Measurements from ENCODE around the gene ARHGEF7. TPM values are rescaled to one million over a fixed set of nuclear protein-coding genes. Genes with fewer than 3 reads are reported as not detected.

ARHGEF7 gene
- total RNA-seq, 3 donors from 2014 or later, result 42.8 to 49.6 (median 45.1) TPM

- Mint-ChIP-seq H3K27me3 (ENCODE audit: low read depth) (no peaks in the 10 kb centered on the region), H3K36me3 (ENCODE audit: insufficient read depth) (peaks cover 39% of the 10 kb centered on the region), H3K4me1 (ENCODE audit: low read depth) (peaks cover 4% of the 10 kb centered on the region), H3K9me3 (no peaks in the 10 kb centered on the region), H3K4me3 (no peak overlapping the region)
- no peak for DNase-seq
- ATAC-seq, result no peak
Measured at GRCh38 chr13:111270126-111270525, 155.0 kb downstream of the ARHGEF7 start.

- H3K9me3 Mint-ChIP-seq, result no peaks in the 10 kb centered on the region
- DNase-seq, result no peak
- no peak overlapping the region for H3K4me3 Mint-ChIP-seq
- no peak for ATAC-seq
- peaks cover 5% of the 10 kb centered on the region for H3K4me1 Mint-ChIP-seq (ENCODE audit: low read depth)
- H3K27me3 Mint-ChIP-seq (ENCODE audit: low read depth), result no peaks in the 10 kb centered on the region
- H3K36me3 Mint-ChIP-seq (ENCODE audit: insufficient read depth), result peaks cover 46% of the 10 kb centered on the region
Measured at GRCh38 chr13:111270765-111271698, 155.9 kb downstream of the ARHGEF7 start.

- Mint-ChIP-seq H3K27me3 (ENCODE audit: low read depth) (no peaks in the 10 kb centered on the region), H3K9me3 (no peaks in the 10 kb centered on the region), H3K36me3 (ENCODE audit: insufficient read depth) (peaks cover 42% of the 10 kb centered on the region), H3K4me1 (ENCODE audit: low read depth) (peaks cover 3% of the 10 kb centered on the region), H3K4me3 (no peak overlapping the region)
- DNase-seq, result no peak
- ATAC-seq, result no peak
Measured at GRCh38 chr13:111272117-111272516, 157.0 kb downstream of the ARHGEF7 start.

- H3K4me1 Mint-ChIP-seq (ENCODE audit: low read depth), result peaks cover 3% of the 10 kb centered on the region
- no peaks in the 10 kb centered on the region for H3K9me3 Mint-ChIP-seq
- no peaks in the 10 kb centered on the region for H3K27me3 Mint-ChIP-seq (ENCODE audit: low read depth)
- DNase-seq, result no peak
- no peak for ATAC-seq
- no peak overlapping the region for H3K4me3 Mint-ChIP-seq
- H3K36me3 Mint-ChIP-seq (ENCODE audit: insufficient read depth), result peaks cover 54% of the 10 kb centered on the region
Measured at GRCh38 chr13:111275382-111275781, 160.3 kb downstream of the ARHGEF7 start.

GRCh38 chr13:111275995-111276618 lies 161.0 kb downstream of the ARHGEF7 start:
- ATAC-seq (peak; percentile 25 to 57), DNase-seq (no peak)
- Mint-ChIP-seq H3K4me3 (no peak overlapping the region), H3K36me3 (ENCODE audit: insufficient read depth) (peaks cover 57% of the 10 kb centered on the region), H3K9me3 (no peaks in the 10 kb centered on the region), H3K27me3 (ENCODE audit: low read depth) (no peaks in the 10 kb centered on the region), H3K4me1 (ENCODE audit: low read depth) (peaks cover 3% of the 10 kb centered on the region)

- H3K27me3 Mint-ChIP-seq (ENCODE audit: low read depth), result no peaks in the 10 kb centered on the region
- peaks cover 59% of the 10 kb centered on the region for H3K36me3 Mint-ChIP-seq (ENCODE audit: insufficient read depth)
- H3K9me3 Mint-ChIP-seq, result no peaks in the 10 kb centered on the region
- ATAC-seq (no peak), DNase-seq (no peak)
- no peak overlapping the region for H3K4me3 Mint-ChIP-seq
- peaks cover 3% of the 10 kb centered on the region for H3K4me1 Mint-ChIP-seq (ENCODE audit: low read depth)
Measured at GRCh38 chr13:111278258-111278657, 163.1 kb downstream of the ARHGEF7 start.

GRCh38 chr13:111278743-111279652 lies 163.9 kb downstream of the ARHGEF7 start:
- Mint-ChIP-seq H3K4me1 (ENCODE audit: low read depth) (peaks cover 3% of the 10 kb centered on the region), H3K9me3 (no peaks in the 10 kb centered on the region), H3K27me3 (ENCODE audit: low read depth) (no peaks in the 10 kb centered on the region), H3K4me3 (no peak overlapping the region), H3K36me3 (ENCODE audit: insufficient read depth) (peaks cover 58% of the 10 kb centered on the region)
- no peak for DNase-seq
- no peak for ATAC-seq

- no peak overlapping the region for H3K4me3 Mint-ChIP-seq
- DNase-seq (no peak), ATAC-seq (no peak)
- no peaks in the 10 kb centered on the region for H3K27me3 Mint-ChIP-seq (ENCODE audit: low read depth)
- H3K36me3 Mint-ChIP-seq (ENCODE audit: insufficient read depth), result peaks cover 57% of the 10 kb centered on the region
- H3K9me3 Mint-ChIP-seq, result no peaks in the 10 kb centered on the region
- peaks cover 3% of the 10 kb centered on the region for H3K4me1 Mint-ChIP-seq (ENCODE audit: low read depth)
Measured at GRCh38 chr13:111280226-111280625, 165.1 kb downstream of the ARHGEF7 start.

GRCh38 chr13:111280681-111281585 lies 165.8 kb downstream of the ARHGEF7 start:
- no peaks in the 10 kb centered on the region for H3K27me3 Mint-ChIP-seq (ENCODE audit: low read depth)
- DNase-seq, result no peak
- no peak for ATAC-seq
- H3K4me3 Mint-ChIP-seq, result no peak overlapping the region
- H3K36me3 Mint-ChIP-seq (ENCODE audit: insufficient read depth), result peaks cover 56% of the 10 kb centered on the region
- peaks cover under 1% of the 10 kb centered on the region for H3K4me1 Mint-ChIP-seq (ENCODE audit: low read depth)
- no peaks in the 10 kb centered on the region for H3K9me3 Mint-ChIP-seq

GRCh38 chr13:111281751-111282311 lies 166.7 kb downstream of the ARHGEF7 start:
- DNase-seq, result no peak
- no peak for ATAC-seq
- no peaks in the 10 kb centered on the region for H3K4me1 Mint-ChIP-seq (ENCODE audit: low read depth)
- no peaks in the 10 kb centered on the region for H3K27me3 Mint-ChIP-seq (ENCODE audit: low read depth)
- no peaks in the 10 kb centered on the region for H3K9me3 Mint-ChIP-seq
- no peak overlapping the region for H3K4me3 Mint-ChIP-seq
- H3K36me3 Mint-ChIP-seq (ENCODE audit: insufficient read depth), result peaks cover 54% of the 10 kb centered on the region

- H3K4me3 Mint-ChIP-seq, result no peak overlapping the region
- DNase-seq, result no peak
- H3K4me1 Mint-ChIP-seq (ENCODE audit: low read depth), result no peaks in the 10 kb centered on the region
- no peak for ATAC-seq
- H3K36me3 Mint-ChIP-seq (ENCODE audit: insufficient read depth), result peaks cover 58% of the 10 kb centered on the region
- H3K9me3 Mint-ChIP-seq, result no peaks in the 10 kb centered on the region
- no peaks in the 10 kb centered on the region for H3K27me3 Mint-ChIP-seq (ENCODE audit: low read depth)
Measured at GRCh38 chr13:111282425-111282824, 167.3 kb downstream of the ARHGEF7 start.

GRCh38 chr13:111282997-111283396 lies 167.9 kb downstream of the ARHGEF7 start:
- Mint-ChIP-seq H3K4me1 (ENCODE audit: low read depth) (no peaks in the 10 kb centered on the region), H3K9me3 (no peaks in the 10 kb centered on the region), H3K27me3 (ENCODE audit: low read depth) (no peaks in the 10 kb centered on the region), H3K36me3 (ENCODE audit: insufficient read depth) (peaks cover 54% of the 10 kb centered on the region), H3K4me3 (no peak overlapping the region)
- DNase-seq, result no peak
- no peak for ATAC-seq

- H3K4me1 Mint-ChIP-seq (ENCODE audit: low read depth), result no peaks in the 10 kb centered on the region
- no peaks in the 10 kb centered on the region for H3K27me3 Mint-ChIP-seq (ENCODE audit: low read depth)
- no peak overlapping the region for H3K4me3 Mint-ChIP-seq
- H3K9me3 Mint-ChIP-seq, result no peaks in the 10 kb centered on the region
- no peak for ATAC-seq
- H3K36me3 Mint-ChIP-seq (ENCODE audit: insufficient read depth), result peaks cover 54% of the 10 kb centered on the region
- no peak for DNase-seq
Measured at GRCh38 chr13:111283457-111283856, 168.3 kb downstream of the ARHGEF7 start.

All from activated T-cell treated with anti-CD3 and anti-CD28 coated beads, Interleukin-2, amount 50 U/mL, for 4 hours (primary cell).